NCI-H748 treated with DMSO at 0.1 percent for 48 hours (cell line): ENCODE measurements around the gene SEMA3F.

Source experiments
- DNase-seq: peaks from one replicate; lab custom pipeline; 2025; lab: John Stamatoyannopoulos, UW

The SEMA3F gene

GRCh38 chr3:50155891-50156290 lies 767 bp downstream of the SEMA3F start:
- DNase-seq: no peak

DNA sequence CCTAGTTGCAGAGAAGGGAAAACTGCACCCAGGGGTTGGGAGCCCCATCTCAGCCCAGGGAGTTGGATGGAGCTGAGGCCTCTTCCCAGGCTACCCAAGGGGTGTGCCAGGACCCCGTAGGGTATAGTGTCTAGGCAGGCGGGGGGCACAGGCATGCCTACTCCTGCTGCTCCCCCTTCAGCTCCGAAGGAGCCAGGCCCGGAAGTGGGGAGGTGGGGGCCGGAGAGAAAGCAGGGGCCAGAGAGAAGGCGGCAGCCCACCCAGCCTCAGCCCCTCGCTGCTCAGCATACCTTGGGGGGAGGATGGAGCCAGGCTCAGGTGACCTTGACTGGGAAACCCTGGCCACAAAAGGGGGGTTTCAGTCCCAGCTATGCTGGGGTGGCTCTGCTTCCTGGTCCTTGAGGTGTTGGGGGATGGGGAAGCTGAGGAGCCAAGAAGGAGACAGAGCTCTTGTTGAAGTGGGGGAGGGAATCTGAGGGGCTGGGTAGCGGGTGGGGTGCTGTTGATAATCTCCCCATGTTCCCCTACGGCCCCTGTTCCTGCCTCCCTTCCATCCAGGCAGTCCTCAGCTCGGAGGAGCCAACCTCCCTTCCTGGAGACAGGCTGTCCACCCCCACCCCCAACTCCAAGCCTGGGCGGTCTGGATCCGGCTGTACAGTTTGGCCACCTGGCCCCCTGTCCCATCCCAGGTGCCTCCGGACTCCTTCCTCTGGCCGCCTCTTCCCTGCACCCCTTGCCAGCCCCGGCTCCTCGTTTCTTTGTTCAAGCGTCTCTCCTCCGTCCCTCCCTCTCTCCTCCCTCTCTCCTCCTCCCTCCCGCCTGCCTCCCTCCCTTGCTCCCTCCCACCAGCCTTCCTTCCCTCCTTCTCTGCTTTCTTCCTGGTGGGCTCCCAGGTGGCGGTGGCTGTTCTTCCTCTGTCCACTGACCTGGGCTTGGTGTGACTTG lies 1.7 kb downstream of the SEMA3F start:
- DNase-seq: no peak

DNA sequence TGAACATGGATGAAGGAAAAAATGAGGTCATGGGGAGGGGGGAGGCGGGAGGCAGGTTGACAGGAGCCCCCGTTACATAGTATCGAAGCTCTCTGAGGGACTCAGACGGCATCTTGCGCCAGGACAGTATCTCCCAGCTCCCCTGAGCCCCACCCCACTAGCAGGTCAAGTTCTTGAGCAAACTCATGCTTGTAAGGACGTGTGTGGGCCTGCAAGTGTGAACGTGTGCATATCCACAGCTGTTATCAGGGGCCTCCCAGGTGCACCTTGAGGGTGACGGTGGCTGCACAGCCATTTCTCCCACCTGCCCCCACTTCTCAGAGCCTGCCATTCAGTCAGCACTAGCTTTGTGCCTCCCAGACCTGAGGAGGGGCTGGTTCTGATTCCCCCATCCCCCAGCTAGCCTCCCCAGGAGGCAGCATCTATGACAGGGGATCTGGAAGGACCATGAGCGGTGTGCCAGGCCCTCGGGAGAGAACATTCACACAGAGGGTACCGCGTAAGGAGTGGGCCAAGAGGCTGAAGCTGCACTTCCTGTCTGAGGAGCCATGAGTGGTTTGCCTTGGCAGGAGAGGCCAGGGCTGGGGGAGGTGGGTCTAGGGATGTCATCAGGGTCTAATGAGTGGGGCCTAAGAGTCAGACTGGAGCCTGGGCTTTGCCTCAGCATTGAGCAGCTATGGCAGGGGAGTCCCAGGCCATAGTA lies 2.9 kb downstream of the SEMA3F start:
- DNase-seq: no peak

DNA sequence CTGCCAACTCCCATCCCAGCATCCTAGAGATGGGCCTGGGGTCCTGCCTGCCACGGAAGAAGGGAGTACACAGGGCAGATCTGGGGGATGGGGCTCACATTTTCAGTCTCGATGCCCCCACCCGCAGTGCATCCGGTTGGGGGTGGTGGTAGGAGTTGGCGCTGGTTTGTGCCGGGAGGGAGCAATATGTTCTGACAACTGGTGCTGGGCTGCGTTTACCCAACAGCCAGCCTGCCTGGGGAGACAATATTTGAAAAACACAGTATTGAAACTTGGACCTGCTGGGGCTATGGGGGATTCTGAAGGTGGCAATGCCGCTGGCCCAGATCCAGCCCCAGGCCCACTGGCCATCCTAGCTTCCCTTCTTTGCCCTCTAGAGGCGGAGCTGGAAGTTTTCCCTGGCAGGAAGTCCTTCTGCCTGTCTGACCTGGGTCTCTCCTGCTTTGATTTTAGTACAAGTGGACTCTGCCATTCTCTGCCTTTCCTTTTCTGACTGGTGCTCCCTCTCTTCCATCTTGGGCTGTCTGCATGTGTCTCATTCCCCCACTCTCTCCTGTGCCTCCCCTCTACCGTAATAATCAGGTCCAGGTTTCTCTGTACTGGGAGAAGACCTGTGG lies 3.5 kb downstream of the SEMA3F start:
- DNase-seq: no peak

- no peak for DNase-seq
Observed at GRCh38 chr3:50160561-50160983, 5.4 kb downstream of the SEMA3F start.

DNA sequence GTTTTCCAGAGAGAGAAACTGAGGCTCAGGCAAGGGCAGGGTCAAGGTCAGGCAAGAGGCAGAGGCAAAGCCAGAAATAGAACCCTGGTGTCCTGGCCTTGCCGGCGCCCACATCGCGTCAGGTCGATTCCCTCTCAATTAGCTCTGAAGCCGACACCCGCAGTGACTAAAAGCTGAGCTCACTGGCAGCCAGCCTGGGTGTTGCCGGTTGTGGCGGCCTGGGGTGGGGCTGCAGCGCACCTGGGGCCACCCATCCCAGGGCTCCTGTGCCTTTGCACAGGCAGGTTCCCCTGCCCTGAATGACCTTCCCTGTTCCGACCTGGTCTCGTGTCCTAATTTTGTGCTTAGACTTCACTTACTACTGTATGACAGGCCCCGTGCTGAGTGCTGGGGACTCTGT lies 6.2 kb downstream of the SEMA3F start:
- DNase-seq: no peak

DNA sequence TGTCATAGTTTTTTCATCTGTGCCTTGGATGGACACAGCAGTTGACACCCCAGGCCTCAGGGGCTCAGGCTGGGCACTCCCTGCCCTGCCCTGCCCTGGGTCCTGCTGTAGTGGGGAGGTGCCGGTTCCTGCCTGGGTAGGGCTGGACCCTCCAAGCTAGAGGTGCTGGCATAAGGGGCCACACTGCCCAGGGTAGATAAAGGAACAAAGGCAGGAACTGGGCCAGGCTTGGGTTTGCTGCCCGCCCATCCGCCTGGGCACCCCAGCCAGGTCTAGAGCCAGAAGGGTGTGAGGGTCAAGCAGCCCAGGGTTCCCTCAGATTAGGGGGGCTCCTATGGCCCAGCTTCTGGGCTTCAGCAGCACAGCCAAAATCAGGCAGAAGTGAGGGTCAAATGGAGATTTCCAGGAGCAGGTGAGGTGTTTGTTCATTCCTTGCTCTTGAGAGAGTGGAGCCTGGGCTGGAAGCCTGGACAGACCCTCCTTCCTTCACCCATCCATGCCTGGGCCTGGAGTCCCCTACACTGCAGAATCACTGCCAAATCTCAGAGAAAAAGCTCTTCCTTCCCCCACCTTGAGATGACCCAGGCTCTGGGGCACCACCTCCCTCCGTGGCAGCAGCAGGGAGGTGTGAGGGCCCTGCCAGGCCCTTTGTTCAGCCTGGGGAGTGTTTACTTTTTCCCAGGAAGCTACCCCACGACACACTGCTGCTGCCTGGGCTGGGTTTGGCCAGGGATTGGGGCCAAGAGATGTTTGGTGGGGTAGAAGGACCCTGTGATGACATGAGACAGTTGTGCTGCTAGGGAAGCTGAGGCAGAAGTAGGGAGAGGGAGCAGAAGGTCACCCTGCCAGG lies 7.1 kb downstream of the SEMA3F start:
- no peak for DNase-seq

DNA sequence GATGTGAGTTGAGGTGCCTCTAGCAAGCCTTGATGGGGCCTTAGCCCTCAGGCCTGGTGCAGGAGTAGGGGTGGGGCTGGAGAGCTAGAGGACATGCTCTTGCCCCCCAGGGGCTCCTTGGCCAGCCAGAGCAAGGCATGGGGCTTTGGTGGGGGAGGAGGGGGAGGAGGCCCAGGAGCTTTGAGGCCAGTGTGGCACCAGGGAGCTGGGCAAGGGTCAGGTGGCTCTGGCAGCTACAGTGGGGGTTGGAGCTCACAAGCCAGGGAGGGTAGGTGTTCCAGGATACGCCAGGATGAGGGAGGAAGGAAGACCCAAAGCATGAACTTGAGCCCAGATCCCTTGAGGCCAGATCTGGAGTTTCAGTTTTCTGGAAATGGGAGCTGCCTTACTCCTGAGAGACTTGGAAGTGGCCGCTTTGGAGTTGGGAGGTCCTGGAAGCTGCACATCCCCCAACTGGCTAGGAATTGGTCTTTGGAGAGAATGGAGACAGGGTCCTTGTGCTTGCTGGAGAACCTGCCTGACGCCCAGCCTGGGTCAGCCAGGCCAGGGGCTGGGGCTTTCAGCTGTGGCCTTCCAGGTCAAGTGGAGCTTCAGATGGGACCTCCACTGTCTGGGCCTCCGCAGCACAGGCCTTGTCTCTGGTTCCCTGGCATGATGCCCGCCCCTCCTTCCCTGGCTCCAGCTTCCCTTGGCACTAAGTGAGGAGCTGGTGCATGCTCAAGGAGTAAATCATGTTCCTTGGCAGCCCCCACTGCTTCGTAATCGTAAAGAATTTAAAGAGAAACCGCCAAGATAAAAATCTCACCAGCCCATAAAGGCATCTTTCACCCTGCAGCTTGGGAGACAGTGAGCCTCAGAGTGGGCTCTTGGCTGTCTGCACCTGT lies 8.7 kb downstream of the SEMA3F start:
- DNase-seq: no peak

- no peak for DNase-seq
Observed at GRCh38 chr3:50164481-50164880, 9.4 kb downstream of the SEMA3F start.

- DNase-seq: no peak
Observed at GRCh38 chr3:50164984-50165909, 10.1 kb downstream of the SEMA3F start.

GRCh38 chr3:50165910-50166538 lies 10.9 kb downstream of the SEMA3F start:
- no peak for DNase-seq

GRCh38 chr3:50166620-50167019 lies 11.5 kb downstream of the SEMA3F start:
- no peak for DNase-seq

- DNase-seq: no peak
Observed at GRCh38 chr3:50167069-50167840, 12.1 kb downstream of the SEMA3F start.

- no peak for DNase-seq
Observed at GRCh38 chr3:50167841-50168209, 12.7 kb downstream of the SEMA3F start.

DNA sequence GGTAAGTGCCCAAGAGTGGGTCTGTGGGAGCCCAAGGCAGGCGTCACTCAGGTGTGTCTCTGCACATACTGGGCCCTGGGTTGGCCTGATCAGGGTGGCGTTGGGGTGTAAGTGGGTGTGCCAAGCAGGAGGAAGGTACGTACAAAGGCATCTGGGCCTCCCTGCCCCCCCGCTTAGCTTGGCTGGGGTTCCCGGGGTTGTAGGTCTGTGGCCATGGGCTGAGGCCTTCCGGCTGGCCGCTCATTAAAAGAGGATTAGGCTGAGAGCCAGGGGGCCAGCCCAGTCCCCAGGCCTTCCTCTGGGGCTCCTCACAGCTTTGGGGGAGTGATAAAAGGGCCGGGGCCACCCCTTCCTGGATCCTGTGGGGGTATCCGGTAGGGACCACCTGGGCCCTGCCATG lies 13.3 kb downstream of the SEMA3F start:
- no peak for DNase-seq

DNA sequence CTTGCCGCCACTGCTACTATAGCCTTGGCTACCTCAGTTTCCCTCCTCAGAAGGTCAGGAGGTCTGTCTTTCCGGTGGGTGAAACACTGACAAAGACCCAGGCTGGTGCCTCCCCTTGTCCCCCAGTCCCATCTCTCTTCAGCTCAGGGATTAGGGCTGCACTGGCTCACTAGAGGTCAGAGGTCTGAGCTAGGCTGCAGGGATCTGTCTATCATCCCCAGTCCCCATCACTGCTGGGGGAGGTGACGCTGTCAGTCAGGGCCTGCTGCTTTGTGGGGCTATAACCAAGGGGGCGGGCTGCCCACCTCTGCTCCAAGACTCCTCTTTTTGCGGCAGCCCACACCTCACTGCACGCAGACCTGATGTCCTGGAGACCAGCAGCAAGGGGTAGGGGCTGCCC lies 13.7 kb downstream of the SEMA3F start:
- no peak for DNase-seq

DNA sequence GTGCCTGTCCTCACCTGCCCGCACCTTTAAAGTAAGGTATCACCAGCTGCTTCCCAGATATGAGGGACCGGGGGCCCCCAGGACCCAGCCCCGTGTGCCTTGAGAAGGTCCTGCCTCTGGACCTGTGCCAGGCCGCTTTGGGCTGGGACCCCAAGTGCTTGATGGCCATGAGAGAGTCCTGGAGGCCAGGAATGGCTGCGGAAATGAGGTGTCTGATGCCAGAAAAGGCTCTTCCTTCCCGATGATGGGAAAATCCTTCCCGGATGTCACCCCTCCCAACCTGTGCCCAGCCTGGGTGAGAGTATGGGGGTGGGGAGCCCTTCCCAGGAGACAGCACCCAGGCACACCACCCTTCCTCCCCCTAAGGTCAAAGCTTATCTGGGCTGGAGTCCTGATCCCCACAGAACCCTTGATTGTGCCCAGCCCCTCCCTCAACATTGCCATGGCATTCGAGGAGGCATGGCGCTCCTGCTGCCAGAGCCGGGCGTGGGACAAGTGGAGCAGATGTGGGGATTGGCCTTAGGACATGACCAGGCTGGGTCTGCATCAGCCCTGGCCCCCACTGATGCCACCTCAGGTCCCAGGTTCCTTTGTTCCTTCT lies 14.2 kb downstream of the SEMA3F start:
- DNase-seq: no peak

DNA sequence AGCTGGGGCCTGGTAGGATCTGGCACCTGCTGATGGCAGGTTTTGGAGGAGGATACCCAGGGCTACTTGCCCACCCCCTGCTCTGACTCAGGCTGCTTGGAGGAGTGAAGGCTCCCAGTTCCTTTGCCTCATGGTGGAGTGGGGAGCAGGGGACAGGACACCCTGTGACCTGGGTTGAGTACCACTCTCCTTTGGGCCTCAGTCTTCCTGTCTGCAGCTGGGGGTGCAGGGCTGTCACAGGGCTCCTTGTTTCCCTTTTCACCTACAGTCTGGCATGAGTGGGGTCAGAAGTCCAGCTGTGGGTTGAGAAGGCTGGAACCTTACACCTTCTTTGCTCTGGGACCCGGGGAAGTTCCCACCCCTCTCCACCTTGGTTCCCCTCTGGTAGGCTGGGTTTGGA lies 14.7 kb downstream of the SEMA3F start:
- DNase-seq: no peak
